Activated CD8-positive, alpha-beta memory T cell treated with anti-CD3 and anti-CD28 coated beads, Interleukin-2, amount 10 ng/mL, durations not matched to agents 7 days and 5 days (primary cell): Measurements from ENCODE around the gene FAM222B. TPM values are rescaled to one million over a fixed set of nuclear protein-coding genes. Genes with fewer than 3 reads are reported as not detected.

ENCODE experiments used
- ATAC-seq: fragments of 150-1000 bp; cut with Tn5 transposase; one replicate; pipeline ENCODE4 v1.10.0; 2021; ENCODE audit warnings: moderate library complexity
- CTCF ChIA-PET: fragments of 350-600 bp; sonication (Branson Sonifier 250); formaldehyde crosslinking; loops from one replicate; lab custom pipeline; 2021; ENCODE audit warnings: antibody characterized with exemption; lab: Charles Lee
- DNase-seq: peaks from one replicate; pipeline ENCODE4 v3.0.0-alpha.2; 2020
- H3K27ac Mint-ChIP-seq: one replicate; pipeline ENCODE4 v1.8.0; 2021; ENCODE audit warnings: mild to moderate bottlenecking, mixed read lengths
- H3K27me3 Mint-ChIP-seq: one replicate; pipeline ENCODE4 v1.8.0; 2021; ENCODE audit warnings: mixed read lengths
- H3K36me3 Mint-ChIP-seq: one replicate; pipeline ENCODE4 v1.8.0; 2021; ENCODE audit warnings: mild to moderate bottlenecking, mixed read lengths
- H3K4me1 Mint-ChIP-seq: one replicate; pipeline ENCODE4 v1.8.0; 2021; ENCODE audit warnings: mixed read lengths
- H3K4me3 Mint-ChIP-seq: one replicate; pipeline ENCODE4 v1.8.0; 2021; ENCODE audit warnings: mild to moderate bottlenecking, moderate library complexity, mixed read lengths
- H3K9me3 Mint-ChIP-seq: one replicate; pipeline ENCODE4 v1.8.0; 2022; ENCODE audit warnings: low read depth, mixed read lengths
- total RNA-seq, 2 experiments: library from RNA; stranded (reverse); gene quantifications; one replicate each; pipeline ENCODE4 v1.2.3, GENCODE V29; 2021

The FAM222B gene
- total RNA-seq, 2 experiments from 2014 or later: 14.5 to 19.6 TPM

DNA sequence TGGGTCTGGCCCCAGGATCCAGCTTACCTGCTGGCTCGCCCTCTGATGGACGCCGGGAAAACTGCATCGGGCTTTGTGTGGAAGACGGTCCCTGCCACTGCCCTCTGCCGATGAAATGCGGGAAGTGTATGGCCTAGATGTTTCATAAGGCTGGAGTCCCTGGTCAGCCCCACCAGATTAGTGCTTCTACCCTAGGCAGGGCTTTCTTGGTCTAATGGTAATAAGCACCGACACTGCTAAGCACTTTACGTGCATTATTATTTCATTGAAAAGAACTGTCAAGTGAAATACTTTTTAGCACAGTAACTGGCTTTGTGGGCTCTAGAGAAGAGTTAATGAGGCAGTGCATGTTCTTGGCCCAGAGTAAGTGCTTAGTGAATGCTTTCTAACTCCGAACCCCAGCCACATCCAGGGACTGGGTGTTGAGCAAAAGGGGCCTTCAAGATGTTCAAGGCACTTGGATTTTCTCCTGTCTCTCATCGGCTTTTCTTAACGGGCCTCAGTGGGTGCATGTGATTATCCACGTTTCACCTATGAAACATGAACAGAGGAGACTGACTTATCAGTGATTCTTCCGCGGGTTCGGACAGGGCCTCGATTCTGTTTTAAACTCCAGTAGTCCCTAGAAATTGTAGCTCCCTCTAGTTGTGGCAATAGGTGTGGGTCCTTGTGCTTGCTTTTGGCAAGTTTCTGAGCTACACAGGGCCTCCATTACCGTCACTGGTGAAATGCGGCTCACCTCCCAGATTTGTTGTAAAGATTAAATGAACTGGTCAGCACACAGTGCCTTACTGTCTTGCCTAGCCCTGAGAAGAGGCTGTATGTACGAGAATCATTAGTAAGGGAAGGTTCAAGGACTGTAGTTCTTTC is 92.2 kb downstream of the FAM222B start:
- Mint-ChIP-seq H3K9me3 (no peaks in the 10 kb centered on the region), H3K4me3 (no peak overlapping the region), H3K4me1 (peaks cover 34% of the 10 kb centered on the region), H3K27me3 (no peaks in the 10 kb centered on the region), H3K36me3 (peaks cover 5% of the 10 kb centered on the region), H3K27ac (no peak overlapping the region)
- CTCF ChIA-PET: interaction anchor here (0.6 to 16.9 kb wide), 31 partner anchors 7 to 803 kb away, joined by 3 to 591 read pairs (median 5); partner anchors contain the start of genes DHRS13, FAM222B, FLOT2 and NEK8
- DNase-seq (peak; percentile 93), ATAC-seq (peak; percentile 88)

DNA sequence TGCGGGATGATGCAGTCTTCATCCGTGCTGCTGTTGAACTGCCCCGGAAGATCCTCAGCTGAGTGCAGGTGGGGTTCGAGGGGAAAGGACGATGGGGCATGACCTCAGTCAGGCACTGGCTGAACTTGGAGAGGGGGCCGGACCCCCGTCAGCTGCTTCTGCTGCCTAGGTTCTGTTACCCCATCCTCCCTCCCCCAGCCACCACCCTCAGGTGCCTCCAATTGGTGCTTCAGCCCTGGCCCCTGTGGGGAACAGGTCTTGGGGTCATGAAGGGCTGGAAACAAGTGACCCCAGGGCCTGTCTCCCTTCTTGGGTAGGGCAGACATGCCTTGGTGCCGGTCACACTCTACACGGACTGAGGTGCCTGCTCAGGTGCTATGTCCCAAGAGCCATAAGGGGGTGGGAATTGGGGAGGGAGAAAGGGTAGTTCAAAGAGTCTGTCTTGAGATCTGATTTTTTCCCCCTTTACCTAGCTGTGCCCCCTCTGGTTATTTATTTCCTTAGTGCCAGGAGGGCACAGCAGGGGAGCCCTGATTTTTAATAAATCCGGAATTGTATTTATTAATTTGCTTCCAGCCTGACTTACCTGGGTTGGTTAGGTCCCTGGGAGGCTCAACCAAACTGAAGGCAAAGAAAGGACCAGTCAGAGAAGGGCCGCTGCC is 92.9 kb downstream of the FAM222B start:
- DNase-seq (no peak), ATAC-seq (no peak)
- H3K27ac Mint-ChIP-seq: no peak overlapping the region
- CTCF ChIA-PET: interaction anchor here (0.6 to 16.9 kb wide), 27 partner anchors 8 to 367 kb away, joined by 3 to 591 read pairs (median 7); partner anchors contain the start of genes DHRS13, FAM222B, FLOT2 and NEK8
- no peaks in the 10 kb centered on the region for H3K9me3 Mint-ChIP-seq
- no peak overlapping the region for H3K4me3 Mint-ChIP-seq
- H3K27me3 Mint-ChIP-seq: no peaks in the 10 kb centered on the region
- H3K36me3 Mint-ChIP-seq: peaks cover 5% of the 10 kb centered on the region
- peaks cover 37% of the 10 kb centered on the region for H3K4me1 Mint-ChIP-seq

- H3K36me3 Mint-ChIP-seq: peaks cover 5% of the 10 kb centered on the region
- ATAC-seq: no peak
- no peaks in the 10 kb centered on the region for H3K9me3 Mint-ChIP-seq
- CTCF ChIA-PET: interaction anchor here (0.8 to 16.9 kb wide), 16 partner anchors 9 to 204 kb away, joined by 3 to 591 read pairs (median 8); partner anchors contain the start of genes FAM222B, NEK8, RPL23A and TLCD1
- DNase-seq: no peak
- peak overlapping the region; percentile 1 for H3K27ac Mint-ChIP-seq
- H3K4me1 Mint-ChIP-seq: peaks cover 37% of the 10 kb centered on the region
- H3K27me3 Mint-ChIP-seq: no peaks in the 10 kb centered on the region
- H3K4me3 Mint-ChIP-seq: no peak overlapping the region
Observed at GRCh38 chr17:28748852-28749515, 93.6 kb downstream of the FAM222B start.

DNA sequence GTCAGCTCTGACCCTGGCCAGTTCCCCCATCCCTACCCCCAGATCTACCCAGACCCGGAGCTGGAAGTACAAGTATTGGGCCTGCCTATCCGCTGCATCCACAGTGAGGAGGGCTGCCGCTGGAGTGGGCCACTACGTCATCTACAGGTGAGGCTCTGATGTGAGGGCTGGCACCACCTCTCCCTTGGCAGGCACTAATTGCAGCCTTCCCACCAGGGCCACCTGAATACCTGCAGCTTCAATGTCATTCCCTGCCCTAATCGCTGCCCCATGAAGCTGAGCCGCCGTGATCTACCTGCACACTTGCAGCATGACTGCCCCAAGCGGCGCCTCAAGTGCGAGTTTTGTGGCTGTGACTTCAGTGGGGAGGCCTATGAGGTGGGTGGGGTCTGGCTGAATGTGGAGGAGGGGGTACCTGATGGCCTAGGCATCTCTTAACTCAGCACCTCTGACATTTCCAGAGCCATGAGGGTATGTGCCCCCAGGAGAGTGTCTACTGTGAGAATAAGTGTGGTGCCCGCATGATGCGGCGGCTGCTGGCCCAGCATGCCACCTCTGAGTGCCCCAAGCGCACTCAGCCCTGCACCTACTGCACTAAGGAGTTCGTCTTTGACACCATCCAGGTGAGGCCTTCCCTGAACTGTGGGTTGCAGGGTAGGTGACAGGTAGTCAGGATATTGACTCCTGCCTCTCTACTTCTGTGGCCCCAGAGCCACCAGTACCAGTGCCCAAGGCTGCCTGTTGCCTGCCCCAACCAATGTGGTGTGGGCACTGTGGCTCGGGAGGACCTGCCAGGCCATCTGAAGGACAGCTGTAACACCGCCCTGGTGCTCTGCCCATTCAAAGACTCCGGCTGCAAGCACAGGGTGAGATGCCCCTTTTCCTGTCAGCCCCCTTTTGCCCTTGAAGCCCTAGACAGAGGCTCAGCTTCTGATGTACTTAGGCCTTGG is 94.5 kb downstream of the FAM222B start:
- peak overlapping the region; percentile 9 for H3K27ac Mint-ChIP-seq

GRCh38 chr17:28747051-28747691 is 95.4 kb downstream of the FAM222B start:
- Mint-ChIP-seq H3K36me3 (peaks cover 5% of the 10 kb centered on the region), H3K4me3 (no peak overlapping the region), H3K27ac (peak overlapping the region; percentile 32), H3K9me3 (no peaks in the 10 kb centered on the region), H3K4me1 (peaks cover 41% of the 10 kb centered on the region), H3K27me3 (no peaks in the 10 kb centered on the region)
- CTCF ChIA-PET: interaction anchor here (1.0 to 16.9 kb wide), 3 partner anchors 10 to 18 kb away, joined by 3 to 591 read pairs (median 3); partner anchors contain the start of genes NEK8 and TLCD1
- DNase-seq (no peak), ATAC-seq (no peak)

More for the DNA sequence above, 94.5 kb downstream of the FAM222B start:
- CTCF ChIA-PET: interaction anchor here (1.0 to 16.9 kb wide), 6 partner anchors 10 to 101 kb away, joined by 3 to 591 read pairs (median 24); partner anchors contain the start of genes NEK8, RPL23A and TLCD1
- Mint-ChIP-seq H3K4me1 (peaks cover 39% of the 10 kb centered on the region), H3K36me3 (peaks cover 5% of the 10 kb centered on the region), H3K9me3 (no peaks in the 10 kb centered on the region), H3K27me3 (no peaks in the 10 kb centered on the region), H3K4me3 (no peak overlapping the region)
- no peak for DNase-seq
- no peak for ATAC-seq

DNA sequence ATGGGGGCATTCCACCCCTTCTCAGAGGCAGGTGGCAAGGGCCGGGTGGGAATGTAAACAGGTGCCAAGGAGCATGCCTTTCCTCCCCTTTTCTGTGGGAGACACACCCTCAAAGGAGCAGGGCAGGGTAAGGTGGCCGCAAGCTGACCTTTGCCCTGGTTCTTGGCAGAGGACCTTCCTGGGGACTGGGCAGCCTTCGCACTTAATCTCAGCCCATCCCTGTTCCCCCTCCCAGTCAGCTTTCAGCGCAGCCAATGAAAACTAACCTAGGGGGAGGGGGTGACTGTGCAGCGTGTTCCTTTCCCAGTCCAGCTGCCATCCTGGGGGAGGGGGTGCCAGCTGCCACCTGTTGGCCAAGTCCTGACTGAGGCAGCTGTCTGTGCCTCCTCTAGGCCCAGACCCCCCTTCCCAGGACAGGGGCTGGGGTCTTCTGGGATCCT is 96.0 kb downstream of the FAM222B start:
- CTCF ChIA-PET: interaction anchor here (1.0 to 16.9 kb wide), 4 partner anchors 10 to 18 kb away, joined by 3 to 591 read pairs (median 15); partner anchors contain the start of genes NEK8 and TLCD1
- Mint-ChIP-seq H3K9me3 (no peaks in the 10 kb centered on the region), H3K4me1 (peaks cover 44% of the 10 kb centered on the region), H3K27me3 (no peaks in the 10 kb centered on the region), H3K36me3 (peaks cover 7% of the 10 kb centered on the region), H3K27ac (peak overlapping the region; percentile 72), H3K4me3 (no peak overlapping the region)
- ATAC-seq (no peak), DNase-seq (no peak)

DNA sequence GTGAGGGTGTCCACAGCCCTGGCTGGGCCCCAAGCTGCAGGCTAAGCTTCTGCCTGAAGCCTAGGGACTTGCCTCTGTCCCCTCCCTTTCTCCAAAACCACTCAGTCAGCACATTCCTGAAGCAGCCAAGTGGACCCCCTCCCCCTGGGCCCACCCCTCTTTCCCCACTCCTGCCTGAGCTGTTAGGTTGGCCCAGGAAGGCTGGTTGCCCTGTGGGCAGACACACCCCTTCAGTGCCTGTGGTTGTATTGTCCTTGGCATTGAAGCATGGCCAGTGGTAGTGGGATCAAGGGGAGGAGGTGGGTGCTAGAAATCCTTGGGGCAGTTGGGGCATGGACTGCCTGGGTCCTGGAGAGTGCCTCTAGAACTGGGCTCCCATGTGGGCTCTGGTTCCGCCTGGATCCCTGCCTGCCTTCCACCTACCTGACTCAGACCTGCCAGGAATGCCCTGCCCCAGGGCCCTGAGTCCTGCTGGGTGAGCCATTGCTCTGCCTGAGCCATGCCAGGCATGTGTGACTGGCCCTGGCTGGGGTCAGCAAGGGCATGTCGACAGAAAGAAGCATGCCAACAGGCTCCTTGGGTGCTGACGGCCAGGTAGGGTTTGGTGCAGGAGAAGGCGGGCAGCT is 96.7 kb downstream of the FAM222B start:
- H3K9me3 Mint-ChIP-seq: no peaks in the 10 kb centered on the region
- CTCF ChIA-PET: interaction anchor here (0.8 to 16.9 kb wide), 4 partner anchors 16 to 68 kb away, joined by 3 to 591 read pairs (median 18); partner anchors contain the start of genes NEK8, RPL23A and TLCD1
- peaks cover 44% of the 10 kb centered on the region for H3K4me1 Mint-ChIP-seq
- peaks cover 7% of the 10 kb centered on the region for H3K36me3 Mint-ChIP-seq
- H3K4me3 Mint-ChIP-seq: peak overlapping the region; percentile 89
- H3K27ac Mint-ChIP-seq: peak overlapping the region; percentile 72
- no peak for DNase-seq
- no peaks in the 10 kb centered on the region for H3K27me3 Mint-ChIP-seq
- no peak for ATAC-seq

- Mint-ChIP-seq H3K4me1 (peaks cover 39% of the 10 kb centered on the region), H3K9me3 (no peaks in the 10 kb centered on the region), H3K27me3 (no peaks in the 10 kb centered on the region), H3K36me3 (peaks cover 11% of the 10 kb centered on the region), H3K4me3 (peak overlapping the region; percentile 89), H3K27ac (peak overlapping the region; percentile 95)
- CTCF ChIA-PET: interaction anchor here (0.8 to 16.9 kb wide), 7 partner anchors 16 to 150 kb away, joined by 3 to 591 read pairs (median 5); partner anchors contain the start of genes NEK8, RPL23A and TLCD1
- peak; percentile 62 for DNase-seq
- ATAC-seq: peak; percentile 10
Observed at GRCh38 chr17:28744972-28745785, 97.4 kb downstream of the FAM222B start.

- CTCF ChIA-PET: interaction anchor here (0.9 to 16.9 kb wide), 7 partner anchors 15 to 151 kb away, joined by 3 to 591 read pairs (median 5); partner anchors contain the start of genes NEK8, RPL23A and TLCD1
- Mint-ChIP-seq H3K36me3 (peaks cover 13% of the 10 kb centered on the region), H3K27ac (peak overlapping the region; percentile 95), H3K4me1 (peaks cover 38% of the 10 kb centered on the region), H3K4me3 (peak overlapping the region; percentile 89), H3K27me3 (no peaks in the 10 kb centered on the region), H3K9me3 (peaks cover 3% of the 10 kb centered on the region)
- DNase-seq (peak; percentile 82), ATAC-seq (peak; percentile 46)
Observed at GRCh38 chr17:28744104-28744971, 98.3 kb downstream of the FAM222B start.
